Measurements from ENCODE around the gene PLEKHN1.

DNA sequence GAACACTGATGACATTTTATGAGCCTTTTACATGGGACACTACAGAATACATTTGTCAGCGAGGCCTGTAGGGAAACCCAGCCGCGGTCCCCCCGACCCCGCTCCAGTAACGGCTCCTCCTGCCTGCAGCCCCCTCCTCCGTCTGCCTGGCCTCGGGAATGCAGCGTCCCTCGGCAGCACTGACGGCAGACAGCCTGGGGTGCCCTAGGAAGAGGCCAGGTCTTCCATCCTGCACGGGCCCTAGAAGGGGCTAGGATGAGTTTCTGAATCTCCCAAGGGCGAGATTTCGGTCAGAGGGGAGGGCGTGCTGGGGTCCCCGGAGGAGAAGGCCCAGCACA, 34.1 kb upstream of the PLEKHN1 start:
- TF ChIP-seq EP300 (IDR thresholded peaks at IDR 0.05) = no peak
- TF ChIP-seq, protein P1, sequence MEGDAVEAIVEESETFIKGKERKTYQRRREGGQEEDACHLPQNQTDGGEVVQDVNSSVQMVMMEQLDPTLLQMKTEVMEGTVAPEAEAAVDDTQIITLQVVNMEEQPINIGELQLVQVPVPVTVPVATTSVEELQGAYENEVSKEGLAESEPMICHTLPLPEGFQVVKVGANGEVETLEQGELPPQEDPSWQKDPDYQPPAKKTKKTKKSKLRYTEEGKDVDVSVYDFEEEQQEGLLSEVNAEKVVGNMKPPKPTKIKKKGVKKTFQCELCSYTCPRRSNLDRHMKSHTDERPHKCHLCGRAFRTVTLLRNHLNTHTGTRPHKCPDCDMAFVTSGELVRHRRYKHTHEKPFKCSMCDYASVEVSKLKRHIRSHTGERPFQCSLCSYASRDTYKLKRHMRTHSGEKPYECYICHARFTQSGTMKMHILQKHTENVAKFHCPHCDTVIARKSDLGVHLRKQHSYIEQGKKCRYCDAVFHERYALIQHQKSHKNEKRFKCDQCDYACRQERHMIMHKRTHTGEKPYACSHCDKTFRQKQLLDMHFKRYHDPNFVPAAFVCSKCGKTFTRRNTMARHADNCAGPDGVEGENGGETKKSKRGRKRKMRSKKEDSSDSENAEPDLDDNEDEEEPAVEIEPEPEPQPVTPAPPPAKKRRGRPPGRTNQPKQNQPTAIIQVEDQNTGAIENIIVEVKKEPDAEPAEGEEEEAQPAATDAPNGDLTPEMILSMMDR (IDR thresholded peaks at IDR 0.05) = no peak
- no peak for TF ChIP-seq POLR2AphosphoS5 (IDR thresholded peaks at IDR 0.05)
